ENCODE results near the gene GABRQ. TPM values are rescaled to one million over a fixed set of nuclear protein-coding genes. Genes with fewer than 3 reads are reported as not detected.

Gene GABRQ
- total RNA-seq, 1 experiment from 2014 or later, result not detected

- no peak overlapping the region for H3K4me2 ChIP-seq
- CTCF ChIA-PET, result interaction anchor here (1.3 kb wide), 2 partner anchors 807 to 879 kb away, joined by 3 to 4 read pairs; no protein-coding TSS in a partner anchor
- no peaks in the 10 kb centered on the region; the same call in 1 of the 2 replicates for H3K36me3 ChIP-seq (ENCODE audit: low read depth)
- H3K27me3 ChIP-seq (ENCODE audit: insufficient read depth, low read depth), result no peaks in the 10 kb centered on the region
- H2AFZ ChIP-seq, result no peak overlapping the region
- H3K9me2 ChIP-seq (ENCODE audit: insufficient read depth), result no peaks in the 10 kb centered on the region
- no peaks in the 10 kb centered on the region for H3K4me1 ChIP-seq (replicated peaks; ENCODE audit: insufficient read depth)
- H3K79me2 ChIP-seq (ENCODE audit: low read depth), result no peaks in the 10 kb centered on the region
- no peak overlapping the region for H3K4me3 ChIP-seq
- TF ChIP-seq EZH2 (IDR thresholded peaks at IDR 0.05; ENCODE audit: low read depth), result no peak
- peak; percentile 98 for TF ChIP-seq CTCF (conservative IDR thresholded peaks at IDR 0.05)
- POLR2A ChIA-PET (ENCODE audit: unreplicated experiment), result no interaction called here
- no peaks in the 10 kb centered on the region; the same call in 1 of the 2 replicates for H3F3A ChIP-seq (ENCODE audit: insufficient read depth, low read depth)
- peak; percentile 49 to 62 for DNase-seq
- no TSS peak for BruUV-seq (replicated peaks)
- H3K9me3 ChIP-seq (ENCODE audit: insufficient read depth, low read depth), result no peaks in the 10 kb centered on the region
- H3K27ac ChIP-seq, result no peak overlapping the region
- no peaks in the 10 kb centered on the region for H4K20me1 ChIP-seq (ENCODE audit: insufficient read depth)
- intact Hi-C loops (cut with micrococcal nuclease; ENCODE audit: unreplicated experiment), result loop anchor here (1.0 to 5.0 kb wide), 2 partner anchors 879 to 1125 kb away; no protein-coding TSS in a partner anchor
Measured at GRCh38 chrX:152632445-152633097, 5.1 kb upstream of the GABRQ start.

DNA sequence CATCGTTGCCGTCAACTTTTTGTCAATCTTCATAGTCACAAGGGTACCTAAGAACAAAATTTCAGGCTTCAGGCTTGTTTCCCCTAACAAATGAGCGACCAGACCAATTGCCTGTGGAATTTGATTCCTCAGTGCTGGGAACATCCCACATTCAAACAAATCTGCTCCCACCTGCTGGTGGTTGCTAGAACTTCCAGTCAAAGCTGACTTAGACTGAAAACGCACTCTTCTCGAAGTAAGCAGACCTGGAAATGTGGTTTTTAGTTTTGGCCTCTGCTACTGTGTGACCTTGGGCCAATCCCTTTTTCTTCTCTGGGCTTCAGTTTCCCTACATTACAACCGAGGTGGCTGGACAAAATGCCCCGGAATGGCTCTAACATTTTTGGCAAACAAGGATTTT is 1.8 kb upstream of the GABRQ start:
- intact Hi-C loops (cut with micrococcal nuclease; ENCODE audit: unreplicated experiment), result loop anchor here (1.0 to 5.0 kb wide), 3 partner anchors 291 to 1484 kb away; no protein-coding TSS in a partner anchor

GRCh38 chrX:152638443-152638904 is 779 bp downstream of the GABRQ start:
- CTCF ChIA-PET, result no interaction called here
- Histone ChIP-seq H3K9me3 (ENCODE audit: insufficient read depth, low read depth) (no peaks in the 10 kb centered on the region), H3K4me2 (no peak overlapping the region), H2AFZ (no peak overlapping the region), H3K36me3 (ENCODE audit: low read depth) (no peaks in the 10 kb centered on the region), H3K79me2 (ENCODE audit: low read depth) (no peaks in the 10 kb centered on the region), H3K9me2 (ENCODE audit: insufficient read depth) (no peaks in the 10 kb centered on the region), H3F3A (ENCODE audit: insufficient read depth, low read depth) (no peaks in the 10 kb centered on the region; the same call in 1 of the 2 replicates), H3K4me1 (replicated peaks; ENCODE audit: insufficient read depth) (no peaks in the 10 kb centered on the region), H3K27ac (no peak overlapping the region), H3K4me3 (no peak overlapping the region), H4K20me1 (ENCODE audit: insufficient read depth) (no peaks in the 10 kb centered on the region; the same call in 1 of the 2 replicates), H3K27me3 (ENCODE audit: insufficient read depth, low read depth) (no peaks in the 10 kb centered on the region)
- DNase-seq, result no peak
- TF ChIP-seq EZH2 (IDR thresholded peaks at IDR 0.05; ENCODE audit: low read depth) (no peak), CTCF (conservative IDR thresholded peaks at IDR 0.05) (no peak)
- BruUV-seq (replicated peaks), result no TSS peak
- POLR2A ChIA-PET (ENCODE audit: unreplicated experiment), result no interaction called here
- intact Hi-C loops (cut with micrococcal nuclease; ENCODE audit: unreplicated experiment), result loop anchor here (5.0 kb wide), 2 partner anchors 289 to 1486 kb away; no protein-coding TSS in a partner anchor

More for the DNA sequence above, 1.8 kb upstream of the GABRQ start:
- CTCF ChIA-PET, result no interaction called here
- DNase-seq, result peak; percentile 30 to 62
- H3F3A ChIP-seq (ENCODE audit: insufficient read depth, low read depth), result no peaks in the 10 kb centered on the region; the same call in 1 of the 2 replicates
- no TSS peak for BruUV-seq (replicated peaks)
- H3K4me2 ChIP-seq, result no peak overlapping the region
- no peaks in the 10 kb centered on the region for H3K9me3 ChIP-seq (ENCODE audit: insufficient read depth, low read depth)
- no peaks in the 10 kb centered on the region for H4K20me1 ChIP-seq (ENCODE audit: insufficient read depth)
- no peak overlapping the region for H2AFZ ChIP-seq
- H3K27ac ChIP-seq, result no peak overlapping the region
- no peaks in the 10 kb centered on the region; the same call in 1 of the 2 replicates for H3K36me3 ChIP-seq (ENCODE audit: low read depth)
- H3K4me3 ChIP-seq, result no peak overlapping the region
- H3K9me2 ChIP-seq (ENCODE audit: insufficient read depth), result no peaks in the 10 kb centered on the region
- POLR2A ChIA-PET (ENCODE audit: unreplicated experiment), result no interaction called here
- no peaks in the 10 kb centered on the region for H3K4me1 ChIP-seq (replicated peaks; ENCODE audit: insufficient read depth)
- TF ChIP-seq EZH2 (IDR thresholded peaks at IDR 0.05; ENCODE audit: low read depth), result no peak
- TF ChIP-seq CTCF (conservative IDR thresholded peaks at IDR 0.05), result peak; percentile 92
- no peaks in the 10 kb centered on the region for H3K79me2 ChIP-seq (ENCODE audit: low read depth)
- no peaks in the 10 kb centered on the region for H3K27me3 ChIP-seq (ENCODE audit: insufficient read depth, low read depth)

All from PC-9 (cell line).